ENCODE results near the gene CGNL1.

The CGNL1 gene

DNA sequence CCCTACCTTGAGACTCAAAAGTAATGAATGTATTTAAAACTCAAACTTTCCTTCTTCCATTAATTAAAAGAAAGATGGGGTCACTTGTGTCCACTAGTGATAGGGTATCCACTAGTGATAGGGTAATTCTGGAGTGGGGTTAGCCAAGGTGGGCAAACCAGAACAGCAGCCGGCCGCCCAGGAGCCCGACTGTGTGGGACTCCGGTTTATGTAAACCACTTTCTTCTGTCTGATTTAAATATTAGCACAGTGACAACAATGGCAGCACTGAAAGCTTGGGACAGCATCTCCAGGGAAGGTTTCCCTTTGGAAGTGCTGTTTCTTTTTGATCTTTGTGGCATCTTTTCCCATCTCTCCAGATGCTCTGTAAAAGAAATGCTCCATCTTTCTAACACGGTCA lies 216.1 kb downstream of the CGNL1 start:
- TF ChIP-seq, protein P1, sequence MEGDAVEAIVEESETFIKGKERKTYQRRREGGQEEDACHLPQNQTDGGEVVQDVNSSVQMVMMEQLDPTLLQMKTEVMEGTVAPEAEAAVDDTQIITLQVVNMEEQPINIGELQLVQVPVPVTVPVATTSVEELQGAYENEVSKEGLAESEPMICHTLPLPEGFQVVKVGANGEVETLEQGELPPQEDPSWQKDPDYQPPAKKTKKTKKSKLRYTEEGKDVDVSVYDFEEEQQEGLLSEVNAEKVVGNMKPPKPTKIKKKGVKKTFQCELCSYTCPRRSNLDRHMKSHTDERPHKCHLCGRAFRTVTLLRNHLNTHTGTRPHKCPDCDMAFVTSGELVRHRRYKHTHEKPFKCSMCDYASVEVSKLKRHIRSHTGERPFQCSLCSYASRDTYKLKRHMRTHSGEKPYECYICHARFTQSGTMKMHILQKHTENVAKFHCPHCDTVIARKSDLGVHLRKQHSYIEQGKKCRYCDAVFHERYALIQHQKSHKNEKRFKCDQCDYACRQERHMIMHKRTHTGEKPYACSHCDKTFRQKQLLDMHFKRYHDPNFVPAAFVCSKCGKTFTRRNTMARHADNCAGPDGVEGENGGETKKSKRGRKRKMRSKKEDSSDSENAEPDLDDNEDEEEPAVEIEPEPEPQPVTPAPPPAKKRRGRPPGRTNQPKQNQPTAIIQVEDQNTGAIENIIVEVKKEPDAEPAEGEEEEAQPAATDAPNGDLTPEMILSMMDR (conservative IDR thresholded peaks at IDR 0.05; ENCODE audit: low read depth, low read length), result no peak
- H3K27ac ChIP-seq, result no peak overlapping the region
- H3K27me3 ChIP-seq (ENCODE audit: insufficient read depth, low read depth), result no peaks in the 10 kb centered on the region
- H3K9ac ChIP-seq, result no peak overlapping the region
- no peak overlapping the region for H3K4me2 ChIP-seq
- H2AFZ ChIP-seq (ENCODE audit: low read depth), result no peak overlapping the region
- no peaks in the 10 kb centered on the region for H3K4me1 ChIP-seq (ENCODE audit: low read depth, poor library complexity, severe bottlenecking)
- H3K79me2 ChIP-seq (ENCODE audit: insufficient read depth, low read depth), result no peaks in the 10 kb centered on the region
- H4K20me1 ChIP-seq (ENCODE audit: insufficient read depth), result no peaks in the 10 kb centered on the region
- H3K4me3 ChIP-seq (IDR thresholded peaks at IDR 0.05; ENCODE audit: insufficient read depth, low read depth, low read length), result no peak overlapping the region
- H3K36me3 ChIP-seq (ENCODE audit: insufficient read depth), result no peaks in the 10 kb centered on the region

GRCh38 chr15:57592836-57593420 lies 216.6 kb downstream of the CGNL1 start:
- Histone ChIP-seq H2AFZ (ENCODE audit: low read depth) (no peak overlapping the region), H3K9ac (no peak overlapping the region), H3K79me2 (ENCODE audit: insufficient read depth, low read depth) (no peaks in the 10 kb centered on the region), H3K27ac (no peak overlapping the region), H3K4me3 (IDR thresholded peaks at IDR 0.05; ENCODE audit: insufficient read depth, low read depth, low read length) (no peak overlapping the region), H3K36me3 (ENCODE audit: insufficient read depth) (no peaks in the 10 kb centered on the region), H3K27me3 (ENCODE audit: insufficient read depth, low read depth) (no peaks in the 10 kb centered on the region), H4K20me1 (ENCODE audit: insufficient read depth) (no peaks in the 10 kb centered on the region), H3K4me2 (no peak overlapping the region), H3K4me1 (ENCODE audit: low read depth, poor library complexity, severe bottlenecking) (no peaks in the 10 kb centered on the region)
- TF ChIP-seq, protein P1 (conservative IDR thresholded peaks at IDR 0.05; ENCODE audit: low read depth, low read length), result no peak

DNA sequence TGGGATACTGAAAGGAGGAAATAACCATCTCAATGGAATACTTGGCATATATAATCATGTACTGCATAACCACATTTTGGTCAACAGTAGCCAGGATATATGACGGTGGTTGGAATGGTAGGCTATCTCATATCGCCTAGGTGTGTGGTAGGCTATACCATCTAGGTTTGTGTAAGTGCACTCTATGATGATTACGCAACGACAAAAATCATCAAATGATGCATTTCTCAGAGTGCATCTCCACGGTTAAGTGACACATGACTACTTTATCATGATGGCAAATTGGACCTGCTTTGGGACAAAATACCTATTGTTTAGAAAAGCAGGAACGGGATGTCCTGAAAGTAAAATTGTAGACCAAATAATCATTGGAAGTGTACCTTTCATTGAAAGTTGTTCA lies 218.2 kb downstream of the CGNL1 start:
- H3K4me1 ChIP-seq (ENCODE audit: low read depth, poor library complexity, severe bottlenecking), result no peaks in the 10 kb centered on the region

GRCh38 chr15:57595011-57595866 lies 218.9 kb downstream of the CGNL1 start:
- Histone ChIP-seq H3K79me2 (ENCODE audit: insufficient read depth, low read depth) (no peaks in the 10 kb centered on the region), H2AFZ (ENCODE audit: low read depth) (no peak overlapping the region), H3K4me3 (IDR thresholded peaks at IDR 0.05; ENCODE audit: insufficient read depth, low read depth, low read length) (no peak overlapping the region), H3K36me3 (ENCODE audit: insufficient read depth) (no peaks in the 10 kb centered on the region), H3K4me2 (no peak overlapping the region), H4K20me1 (ENCODE audit: insufficient read depth) (no peaks in the 10 kb centered on the region), H3K27me3 (ENCODE audit: insufficient read depth, low read depth) (no peaks in the 10 kb centered on the region), H3K4me1 (ENCODE audit: low read depth, poor library complexity, severe bottlenecking) (no peaks in the 10 kb centered on the region), H3K27ac (no peak overlapping the region), H3K9ac (no peak overlapping the region)
- TF ChIP-seq, protein P1 (conservative IDR thresholded peaks at IDR 0.05; ENCODE audit: low read depth, low read length), result no peak

More for the DNA sequence above, 218.2 kb downstream of the CGNL1 start:
- no peak overlapping the region for H3K27ac ChIP-seq
- H3K4me3 ChIP-seq (IDR thresholded peaks at IDR 0.05; ENCODE audit: insufficient read depth, low read depth, low read length), result no peak overlapping the region
- H3K4me2 ChIP-seq, result no peak overlapping the region
- no peak overlapping the region for H3K9ac ChIP-seq
- H3K79me2 ChIP-seq (ENCODE audit: insufficient read depth, low read depth), result no peaks in the 10 kb centered on the region
- H2AFZ ChIP-seq (ENCODE audit: low read depth), result no peak overlapping the region
- H4K20me1 ChIP-seq (ENCODE audit: insufficient read depth), result no peaks in the 10 kb centered on the region
- no peaks in the 10 kb centered on the region for H3K36me3 ChIP-seq (ENCODE audit: insufficient read depth)
- no peaks in the 10 kb centered on the region for H3K27me3 ChIP-seq (ENCODE audit: insufficient read depth, low read depth)
- TF ChIP-seq, protein P1 (conservative IDR thresholded peaks at IDR 0.05; ENCODE audit: low read depth, low read length), result no peak

Measured in KMS-11 (cell line).